ENCODE measurements around the gene FLYWCH2.

Gene FLYWCH2

GRCh38 chr16:2884041-2884451 is 1.0 kb downstream of the FLYWCH2 start:
- DNase-seq: no peak

GRCh38 chr16:2894231-2894630 is 11.2 kb downstream of the FLYWCH2 start:
- DNase-seq: no peak

GRCh38 chr16:2895813-2896212 is 12.8 kb downstream of the FLYWCH2 start:
- DNase-seq: no peak

GRCh38 chr16:2896480-2897010 is 13.5 kb downstream of the FLYWCH2 start:
- no peak for DNase-seq

- no peak for DNase-seq
These were observed 14.1 kb downstream of the FLYWCH2 start for GRCh38 chr16:2897110-2897509.

GRCh38 chr16:2898831-2899563 is 16.0 kb downstream of the FLYWCH2 start:
- DNase-seq: no peak

GRCh38 chr16:2899564-2900072 is 16.6 kb downstream of the FLYWCH2 start:
- no peak for DNase-seq

GRCh38 chr16:2900526-2901075 is 17.6 kb downstream of the FLYWCH2 start:
- DNase-seq: no peak

GRCh38 chr16:2902337-2903130 is 19.5 kb downstream of the FLYWCH2 start:
- DNase-seq: no peak

GRCh38 chr16:2904100-2904921 is 21.3 kb downstream of the FLYWCH2 start:
- peak; percentile 67 for DNase-seq

GRCh38 chr16:2904922-2905240 is 21.9 kb downstream of the FLYWCH2 start:
- DNase-seq: peak; percentile 15

- peak; percentile 77 for DNase-seq
These were observed 22.4 kb downstream of the FLYWCH2 start for GRCh38 chr16:2905241-2905987.

- DNase-seq: no peak
These were observed 23.0 kb downstream of the FLYWCH2 start for GRCh38 chr16:2905988-2906387.

GRCh38 chr16:2907084-2907753 is 24.2 kb downstream of the FLYWCH2 start:
- peak; percentile 18 for DNase-seq

GRCh38 chr16:2910441-2910969 is 27.5 kb downstream of the FLYWCH2 start:
- DNase-seq: no peak

- peak; percentile 99 for DNase-seq
These were observed 28.8 kb downstream of the FLYWCH2 start, which contains the start of gene FLYWCH1 for GRCh38 chr16:2911638-2912329. TSS of gene FLYWCH1 (plus strand) at chr16:2911931. CDS start at chr16:2929686, 17,755 bp downstream.

- DNase-seq: peak; percentile 16
These were observed 29.6 kb downstream of the FLYWCH2 start for GRCh38 chr16:2912330-2913199.

- no peak for DNase-seq
These were observed 30.6 kb downstream of the FLYWCH2 start for GRCh38 chr16:2913603-2914002.

GRCh38 chr16:2914233-2914632 is 31.2 kb downstream of the FLYWCH2 start:
- DNase-seq: no peak

Data from activated effector memory CD4-positive, alpha-beta T cell treated with Interleukin-2 at 50 U/mL for 16 hours (primary cell).